Nephron (organoid): ENCODE results near the gene TRIM63.

Source experiments
- H3K27ac Mint-ChIP-seq, 3 experiments: 2 replicates each; pipeline ENCODE4 v1.8.0; 2020; ENCODE audit warnings: mixed read lengths in 3 of 3, mild to moderate bottlenecking in 2 of 3, moderate library complexity in 1 of 3
- H3K27me3 Mint-ChIP-seq: 2 replicates; pipeline ENCODE4 v1.8.0; 2021; ENCODE audit warnings: low read depth, mild to moderate bottlenecking, moderate library complexity, mixed read lengths
- H3K36me3 Mint-ChIP-seq: 2 replicates; pipeline ENCODE4 v1.8.0; 2020; ENCODE audit warnings: low read depth, mixed read lengths
- H3K4me1 Mint-ChIP-seq: 2 replicates; pipeline ENCODE4 v1.8.0; 2020; ENCODE audit warnings: mixed read lengths
- H3K4me3 Mint-ChIP-seq, 3 experiments: 2 replicates each; pipeline ENCODE4 v1.8.0; 2020; ENCODE audit warnings: mild to moderate bottlenecking in 3 of 3, mixed read lengths in 3 of 3, moderate library complexity in 2 of 3
- H3K9me3 Mint-ChIP-seq: 2 replicates; pipeline ENCODE4 v1.8.0; 2020; ENCODE audit warnings: mixed read lengths
- TF ChIP-seq, protein P1 (sequence below), 3 experiments: fragments of 200-600 bp; sonication (generic); IDR thresholded peaks; one replicate each; pipeline ENCODE4 v1.5.0; 2021; ENCODE audit warnings: antibody characterized with exemption in 3 of 3; ENCODE audit not compliant: unreplicated experiment in 3 of 3

The TRIM63 gene

DNA sequence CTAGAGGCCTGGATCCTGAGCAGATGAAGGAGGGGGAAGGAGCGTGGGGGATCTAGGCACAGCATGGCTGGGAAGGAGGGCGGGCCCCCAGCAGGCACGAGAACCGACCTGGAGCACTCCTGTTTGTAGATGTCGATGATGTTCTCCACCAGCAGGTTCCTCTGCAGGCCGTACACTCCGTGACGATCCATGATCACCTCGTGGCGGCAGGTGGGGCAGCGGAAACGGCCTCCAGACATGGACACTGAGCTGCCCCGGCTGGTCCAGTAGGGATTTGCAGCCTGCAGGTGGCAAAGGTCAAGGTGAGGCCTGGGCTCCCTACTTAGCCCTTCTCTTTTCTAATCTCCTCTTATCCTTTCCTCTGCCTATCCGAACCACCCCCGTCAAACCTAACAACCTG, 1.3 kb downstream of the TRIM63 start:
- TF ChIP-seq, protein P1, sequence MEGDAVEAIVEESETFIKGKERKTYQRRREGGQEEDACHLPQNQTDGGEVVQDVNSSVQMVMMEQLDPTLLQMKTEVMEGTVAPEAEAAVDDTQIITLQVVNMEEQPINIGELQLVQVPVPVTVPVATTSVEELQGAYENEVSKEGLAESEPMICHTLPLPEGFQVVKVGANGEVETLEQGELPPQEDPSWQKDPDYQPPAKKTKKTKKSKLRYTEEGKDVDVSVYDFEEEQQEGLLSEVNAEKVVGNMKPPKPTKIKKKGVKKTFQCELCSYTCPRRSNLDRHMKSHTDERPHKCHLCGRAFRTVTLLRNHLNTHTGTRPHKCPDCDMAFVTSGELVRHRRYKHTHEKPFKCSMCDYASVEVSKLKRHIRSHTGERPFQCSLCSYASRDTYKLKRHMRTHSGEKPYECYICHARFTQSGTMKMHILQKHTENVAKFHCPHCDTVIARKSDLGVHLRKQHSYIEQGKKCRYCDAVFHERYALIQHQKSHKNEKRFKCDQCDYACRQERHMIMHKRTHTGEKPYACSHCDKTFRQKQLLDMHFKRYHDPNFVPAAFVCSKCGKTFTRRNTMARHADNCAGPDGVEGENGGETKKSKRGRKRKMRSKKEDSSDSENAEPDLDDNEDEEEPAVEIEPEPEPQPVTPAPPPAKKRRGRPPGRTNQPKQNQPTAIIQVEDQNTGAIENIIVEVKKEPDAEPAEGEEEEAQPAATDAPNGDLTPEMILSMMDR (IDR thresholded peaks at IDR 0.05; ENCODE audit: unreplicated experiment in 3 of 3) = no peak
- H3K27me3 Mint-ChIP-seq = peaks cover 18% of the 10 kb centered on the region
- no peak overlapping the region for H3K27ac Mint-ChIP-seq
- no peaks in the 10 kb centered on the region for H3K9me3 Mint-ChIP-seq
- peaks cover 36% of the 10 kb centered on the region for H3K4me1 Mint-ChIP-seq
- no peaks in the 10 kb centered on the region for H3K36me3 Mint-ChIP-seq
- H3K4me3 Mint-ChIP-seq = peak overlapping the region in 2 of 3 experiments; percentile 81 to 90

DNA sequence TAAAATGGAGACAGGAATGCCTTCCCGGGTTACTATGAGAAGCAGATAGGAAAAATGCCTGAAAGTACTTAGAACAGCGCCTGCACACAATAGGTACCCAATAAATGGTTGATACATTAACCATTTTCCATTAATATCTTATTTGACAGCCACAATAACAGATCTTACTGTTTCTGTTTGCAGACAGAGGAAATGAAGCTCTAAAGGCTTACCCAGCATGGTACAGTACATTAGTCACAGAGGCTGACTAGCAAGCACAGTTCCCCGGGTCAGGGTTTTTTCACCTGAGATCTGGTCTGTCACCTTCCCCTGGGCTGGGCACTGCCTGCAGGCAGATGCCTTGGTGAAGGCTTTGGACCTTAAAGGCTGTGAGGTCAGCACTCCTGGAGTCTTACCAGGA, 2.9 kb downstream of the TRIM63 start:
- peaks cover 45% of the 10 kb centered on the region for H3K4me1 Mint-ChIP-seq
- peak overlapping the region in 2 of 3 experiments; percentile 57 to 72 for H3K27ac Mint-ChIP-seq
- TF ChIP-seq, protein P1 (IDR thresholded peaks at IDR 0.05; ENCODE audit: unreplicated experiment in 3 of 3) = no peak
- H3K36me3 Mint-ChIP-seq = no peaks in the 10 kb centered on the region
- H3K4me3 Mint-ChIP-seq = peak overlapping the region in 1 of 3 experiments; percentile 38
- peaks cover 23% of the 10 kb centered on the region for H3K27me3 Mint-ChIP-seq
- no peaks in the 10 kb centered on the region for H3K9me3 Mint-ChIP-seq

DNA sequence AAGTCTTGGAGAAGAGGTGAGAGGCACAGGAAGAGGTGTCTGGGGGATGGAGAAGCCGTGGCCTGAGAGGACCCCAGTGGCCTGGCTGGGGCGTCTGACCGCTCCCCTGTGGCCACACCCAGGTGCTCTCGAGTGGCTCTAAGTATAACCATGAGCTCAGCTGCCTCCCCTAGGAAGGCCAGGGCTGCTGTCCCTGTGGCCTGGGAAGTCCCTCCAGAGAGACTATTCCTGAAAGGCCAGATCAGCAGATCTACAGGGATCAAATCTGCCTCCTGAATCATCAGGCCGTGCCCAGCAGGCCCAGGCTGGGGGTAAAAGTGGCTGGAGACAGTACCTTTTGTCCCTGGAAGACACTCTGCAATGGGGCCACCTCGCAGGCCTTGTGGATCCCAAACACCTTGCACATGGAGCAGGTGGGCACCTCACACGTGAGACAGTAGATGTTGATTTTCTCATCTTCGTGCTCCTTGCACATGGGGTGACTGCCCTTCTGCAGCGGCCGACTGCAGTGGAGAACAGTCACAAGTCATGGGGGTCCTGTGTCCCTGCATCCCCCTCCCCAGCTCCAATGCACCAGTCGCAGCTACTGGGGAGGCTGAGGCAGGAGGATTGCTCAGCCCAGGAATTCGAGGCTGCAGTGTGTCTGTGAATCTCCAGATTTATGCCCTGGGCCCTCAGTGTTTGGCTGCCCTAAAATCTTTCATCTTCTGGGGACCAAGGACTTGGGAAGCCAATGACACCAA, 6.4 kb downstream of the TRIM63 start:
- Mint-ChIP-seq H3K4me1 (peaks cover 32% of the 10 kb centered on the region), H3K36me3 (no peaks in the 10 kb centered on the region), H3K27ac (no peak overlapping the region), H3K27me3 (peaks cover 18% of the 10 kb centered on the region), H3K9me3 (no peaks in the 10 kb centered on the region), H3K4me3 (no peak overlapping the region)
- TF ChIP-seq, protein P1 (IDR thresholded peaks at IDR 0.05; ENCODE audit: unreplicated experiment in 3 of 3) = no peak

DNA sequence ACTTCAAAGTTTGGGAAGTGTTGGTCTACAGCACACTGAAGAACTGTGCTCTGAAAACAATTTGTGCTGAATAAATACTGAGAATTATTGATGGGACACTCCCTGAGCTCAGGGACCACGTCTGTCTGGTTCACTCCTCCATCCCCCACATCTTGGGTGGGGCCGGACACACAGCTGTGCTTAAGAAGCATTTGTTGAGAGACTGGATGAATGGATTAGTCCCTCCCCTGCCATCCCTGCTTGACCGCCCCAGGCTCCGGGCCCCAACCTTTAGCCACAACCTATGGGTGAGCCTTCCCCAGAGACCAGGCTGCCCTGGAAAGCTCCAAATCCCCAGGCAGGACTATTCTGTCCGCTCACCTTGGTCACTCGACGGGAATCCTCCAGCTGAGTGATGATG, 7.5 kb downstream of the TRIM63 start:
- H3K36me3 Mint-ChIP-seq = no peaks in the 10 kb centered on the region
- H3K4me1 Mint-ChIP-seq = peaks cover 26% of the 10 kb centered on the region
- H3K27ac Mint-ChIP-seq = no peak overlapping the region
- H3K4me3 Mint-ChIP-seq = no peak overlapping the region
- H3K27me3 Mint-ChIP-seq = peaks cover 18% of the 10 kb centered on the region
- H3K9me3 Mint-ChIP-seq = no peaks in the 10 kb centered on the region
- TF ChIP-seq, protein P1 (IDR thresholded peaks at IDR 0.05; ENCODE audit: unreplicated experiment in 3 of 3) = no peak

DNA sequence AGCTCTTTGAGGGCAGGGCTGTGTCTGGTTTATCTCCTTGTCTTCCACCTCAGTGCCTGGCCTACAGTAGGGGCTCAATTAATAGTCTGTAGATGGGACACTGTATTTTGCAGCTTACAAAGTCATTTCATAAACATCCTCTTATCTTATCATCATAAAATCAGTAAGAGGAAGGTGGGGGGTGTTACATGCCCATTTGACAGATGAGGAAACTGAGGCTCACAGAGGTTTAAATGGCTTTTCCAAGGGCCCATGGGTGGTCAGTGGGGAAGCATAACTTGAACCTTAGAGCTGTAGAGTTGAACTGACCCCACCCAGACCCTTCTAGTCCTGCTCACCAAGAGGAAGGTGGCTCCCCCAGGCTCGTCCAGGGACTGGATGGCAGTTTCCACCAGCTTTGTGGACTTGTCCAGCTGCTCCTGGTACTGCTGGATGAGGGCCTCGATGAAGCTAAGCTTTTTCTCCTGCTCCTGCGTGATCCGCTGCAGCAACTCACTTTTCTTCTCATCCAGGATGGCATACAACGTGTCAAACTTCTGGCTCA, 9.3 kb downstream of the TRIM63 start:
- TF ChIP-seq, protein P1 (IDR thresholded peaks at IDR 0.05; ENCODE audit: unreplicated experiment in 3 of 3) = no peak
- H3K27me3 Mint-ChIP-seq = peaks cover 18% of the 10 kb centered on the region
- H3K27ac Mint-ChIP-seq = no peak overlapping the region
- H3K9me3 Mint-ChIP-seq = no peaks in the 10 kb centered on the region
- no peaks in the 10 kb centered on the region for H3K36me3 Mint-ChIP-seq
- peaks cover 11% of the 10 kb centered on the region for H3K4me1 Mint-ChIP-seq
- H3K4me3 Mint-ChIP-seq = no peak overlapping the region

DNA sequence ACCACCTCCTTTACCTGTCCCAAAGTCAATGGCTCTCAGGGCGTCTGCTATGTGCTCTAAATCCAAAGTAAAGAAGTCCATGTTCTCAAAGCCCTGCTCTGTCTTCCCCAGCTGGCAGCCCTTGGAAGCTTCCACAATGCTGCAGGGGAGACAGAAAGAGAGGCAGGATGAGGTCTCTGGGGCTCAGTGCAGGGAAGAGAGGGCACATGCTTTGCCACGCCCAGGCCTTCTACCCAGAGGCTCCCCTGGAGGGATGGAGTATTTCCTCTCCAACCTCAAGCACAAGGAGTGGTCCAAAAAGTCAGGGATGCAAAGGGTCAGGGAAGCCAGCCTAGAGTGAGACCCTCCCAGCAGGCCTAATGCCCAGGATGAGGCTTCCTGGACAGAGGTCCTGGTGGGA, 10.2 kb downstream of the TRIM63 start:
- Mint-ChIP-seq H3K4me1 (peaks cover 9% of the 10 kb centered on the region), H3K27ac (no peak overlapping the region), H3K4me3 (no peak overlapping the region), H3K9me3 (no peaks in the 10 kb centered on the region), H3K27me3 (peaks cover 19% of the 10 kb centered on the region), H3K36me3 (no peaks in the 10 kb centered on the region)
- TF ChIP-seq, protein P1 (IDR thresholded peaks at IDR 0.05; ENCODE audit: unreplicated experiment in 3 of 3) = no peak
